Duodenal mucosa (tissue), 2 donors: ENCODE measurements around the gene ERCC2.
"Not testable (repeated sequence)": the region's sequence is repeated elsewhere in the genome, so short reads cannot be mapped to it uniquely, and the experiment has no call there.

Source experiments
- H3K27ac ChIP-seq: one replicate; pipeline ENCODE4 v1.7.0; 2013; ENCODE audit warnings: low read depth, low read length
- H3K27me3 ChIP-seq, 2 donors: one replicate each; pipeline ENCODE4 v1.7.0; 2013; ENCODE audit warnings: low read length in 2 of 2, control low read depth in 1 of 2; ENCODE audit not compliant: insufficient read depth in 2 of 2, control insufficient read depth in 1 of 2
- H3K36me3 ChIP-seq, 2 donors: one replicate each; pipeline ENCODE4 v1.7.0; 2013; ENCODE audit warnings: low read length in 2 of 2, control low read depth in 1 of 2; ENCODE audit not compliant: insufficient read depth in 2 of 2, control insufficient read depth in 1 of 2
- H3K4me1 ChIP-seq, 2 donors: one replicate each; pipeline ENCODE4 v1.7.0; 2013; ENCODE audit warnings: low read length in 2 of 2, control low read depth in 1 of 2; ENCODE audit not compliant: insufficient read depth in 2 of 2, control insufficient read depth in 1 of 2
- H3K4me3 ChIP-seq, 2 donors: one replicate each; pipeline ENCODE4 v1.7.0; 2013; ENCODE audit warnings: low read length in 2 of 2, low read depth in 1 of 2
- H3K9ac ChIP-seq, 2 donors: one replicate each; pipeline ENCODE4 v1.7.0; 2013; ENCODE audit warnings: low read length in 2 of 2, low read depth in 1 of 2
- H3K9me3 ChIP-seq, 2 donors: one replicate each; pipeline ENCODE4 v1.7.0; 2013; ENCODE audit warnings: low read length in 2 of 2, control low read depth in 1 of 2; ENCODE audit not compliant: control insufficient read depth in 1 of 2

Gene ERCC2

GRCh38 chr19:45336696-45337251, 33.6 kb downstream of the ERCC2 start:
- H3K36me3 ChIP-seq: no peaks in the 10 kb centered on the region
- no peak overlapping the region for H3K27ac ChIP-seq
- H3K9me3 ChIP-seq: no peaks in the 10 kb centered on the region
- no peak overlapping the region for H3K4me3 ChIP-seq
- H3K27me3 ChIP-seq: peaks cover under 1 to 9% of the 10 kb centered on the region in 2 donors
- H3K4me1 ChIP-seq: no peaks in the 10 kb centered on the region
- no peak overlapping the region for H3K9ac ChIP-seq

- not testable (repeated sequence) for H3K4me1 ChIP-seq, H3K9me3 ChIP-seq, H3K27ac ChIP-seq, H3K36me3 ChIP-seq, H3K9ac ChIP-seq, H3K27me3 ChIP-seq, H3K4me3 ChIP-seq
These were observed 35.5 kb downstream of the ERCC2 start for GRCh38 chr19:45334881-45335280.

GRCh38 chr19:45333609-45334303, 36.6 kb downstream of the ERCC2 start:
- Histone ChIP-seq H3K27me3 (no peaks in the 10 kb centered on the region), H3K9me3 (no peaks in the 10 kb centered on the region), H3K9ac (no peak overlapping the region), H3K27ac (no peak overlapping the region), H3K36me3 (no peaks in the 10 kb centered on the region), H3K4me1 (no peaks in the 10 kb centered on the region), H3K4me3 (no peak overlapping the region)

GRCh38 chr19:45331411-45331810, 39.0 kb downstream of the ERCC2 start:
- H3K9me3 ChIP-seq: no peaks in the 10 kb centered on the region
- no peak overlapping the region for H3K9ac ChIP-seq
- H3K27ac ChIP-seq: no peak overlapping the region
- no peaks in the 10 kb centered on the region for H3K36me3 ChIP-seq
- peaks cover 0 to 1% of the 10 kb centered on the region in 2 donors for H3K4me1 ChIP-seq
- H3K27me3 ChIP-seq: no peaks in the 10 kb centered on the region
- H3K4me3 ChIP-seq: no peak overlapping the region

GRCh38 chr19:45327404-45328143, 42.8 kb downstream of the ERCC2 start:
- Histone ChIP-seq H3K27ac (no peak overlapping the region), H3K4me1 (peaks cover 0 to 3% of the 10 kb centered on the region in 2 donors), H3K27me3 (peaks cover 12 to 20% of the 10 kb centered on the region in 2 donors), H3K36me3 (no peaks in the 10 kb centered on the region), H3K9me3 (no peaks in the 10 kb centered on the region), H3K4me3 (no peak overlapping the region), H3K9ac (no peak overlapping the region)

GRCh38 chr19:45324349-45324907, 45.9 kb downstream of the ERCC2 start:
- peaks cover 16 to 26% of the 10 kb centered on the region in 2 donors for H3K27me3 ChIP-seq
- H3K4me1 ChIP-seq: peaks cover 0 to 3% of the 10 kb centered on the region in 2 donors
- no peak overlapping the region for H3K27ac ChIP-seq
- no peak overlapping the region for H3K9ac ChIP-seq
- no peaks in the 10 kb centered on the region for H3K36me3 ChIP-seq
- H3K4me3 ChIP-seq: no peak overlapping the region
- no peaks in the 10 kb centered on the region for H3K9me3 ChIP-seq

- no peak overlapping the region for H3K4me3 ChIP-seq
- no peak overlapping the region for H3K27ac ChIP-seq
- H3K9me3 ChIP-seq: no peaks in the 10 kb centered on the region
- no peak overlapping the region for H3K9ac ChIP-seq
- peaks cover 16 to 26% of the 10 kb centered on the region in 2 donors for H3K27me3 ChIP-seq
- peaks cover 0 to 3% of the 10 kb centered on the region in 2 donors for H3K4me1 ChIP-seq
- no peaks in the 10 kb centered on the region for H3K36me3 ChIP-seq
These were observed 46.7 kb downstream of the ERCC2 start for GRCh38 chr19:45323671-45324081.

- Histone ChIP-seq H3K36me3 (no peaks in the 10 kb centered on the region), H3K9me3 (no peaks in the 10 kb centered on the region), H3K27ac (no peak within 1 kb of the TSS), H3K9ac (no peak within 1 kb of the TSS), H3K4me3 (no peak within 1 kb of the TSS), H3K4me1 (peaks cover 0 to 3% of the 10 kb centered on the region in 2 donors), H3K27me3 (peaks cover 16 to 26% of the 10 kb centered on the region in 2 donors)
These were observed 47.6 kb downstream of the ERCC2 start, which contains the start of gene CKM for GRCh38 chr19:45322744-45323281. Gene CKM (minus strand): TSS chr19:45322875. CDS start chr19:45319713, 3,162 bp downstream.

- H3K9me3 ChIP-seq: no peaks in the 10 kb centered on the region
- no peak overlapping the region for H3K9ac ChIP-seq
- no peak overlapping the region for H3K4me3 ChIP-seq
- H3K4me1 ChIP-seq: peaks cover 0 to 3% of the 10 kb centered on the region in 2 donors
- H3K27me3 ChIP-seq: peaks cover 16 to 26% of the 10 kb centered on the region in 2 donors
- H3K36me3 ChIP-seq: no peaks in the 10 kb centered on the region
- no peak overlapping the region for H3K27ac ChIP-seq
These were observed 48.1 kb downstream of the ERCC2 start for GRCh38 chr19:45322311-45322710.

- H3K9me3 ChIP-seq: no peaks in the 10 kb centered on the region
- no peak overlapping the region for H3K9ac ChIP-seq
- H3K36me3 ChIP-seq: no peaks in the 10 kb centered on the region
- peaks cover 16 to 26% of the 10 kb centered on the region in 2 donors for H3K27me3 ChIP-seq
- H3K4me3 ChIP-seq: no peak overlapping the region
- no peak overlapping the region for H3K27ac ChIP-seq
- H3K4me1 ChIP-seq: peaks cover 0 to 3% of the 10 kb centered on the region in 2 donors
These were observed 48.5 kb downstream of the ERCC2 start for GRCh38 chr19:45321848-45322247.
